Chondrocyte (in vitro differentiated cells): ENCODE results near the gene TLCD1. TPM values are rescaled to one million over a fixed set of nuclear protein-coding genes. Genes with fewer than 3 reads are reported as not detected.

Experiments
- DNase-seq: peaks from one replicate; pipeline ENCODE4 v3.0.0; 2021; ENCODE audit warnings: mixed read lengths, low spot score
- H3K27ac Mint-ChIP-seq: one replicate; pipeline ENCODE4 v1.8.0; 2021; ENCODE audit warnings: mild to moderate bottlenecking, moderate library complexity, mixed read lengths; ENCODE audit not compliant: unreplicated experiment
- H3K27me3 Mint-ChIP-seq: 2 replicates; pipeline ENCODE4 v1.8.0; 2021; ENCODE audit warnings: low read depth, mixed read lengths
- H3K36me3 Mint-ChIP-seq: 2 replicates; pipeline ENCODE4 v1.8.0; 2021; ENCODE audit warnings: low read depth, mixed read lengths
- H3K4me1 Mint-ChIP-seq: 2 replicates; pipeline ENCODE4 v1.8.0; 2021; ENCODE audit warnings: low read depth, mild to moderate bottlenecking, mixed read lengths
- H3K4me3 Mint-ChIP-seq: one replicate; pipeline ENCODE4 v1.8.0; 2021; ENCODE audit warnings: mild to moderate bottlenecking, moderate library complexity, mixed read lengths; ENCODE audit not compliant: unreplicated experiment
- H3K9me3 Mint-ChIP-seq: 2 replicates; pipeline ENCODE4 v1.8.0; 2021; ENCODE audit warnings: low read depth, mixed read lengths
- CTCF ChIP-seq: fragments of 200-600 bp; sonication (generic); IDR thresholded peaks from 2 replicates; pipeline ENCODE4 v1.5.0; 2021; ENCODE audit warnings: antibody characterized with exemption, mild to moderate bottlenecking, moderate library complexity
- total RNA-seq: library from RNA; stranded (reverse); gene quantifications from 3 replicates; pipeline ENCODE4 v1.2.1, GENCODE V29; 2021

TLCD1 gene
- total RNA-seq, 1 donor from 2014 or later: 12.9 TPM

GRCh38 chr17:28700830-28701492 is 25.1 kb downstream of the TLCD1 start:
- Mint-ChIP-seq H3K27ac (no peak overlapping the region), H3K9me3 (no peaks in the 10 kb centered on the region), H3K4me3 (no peak overlapping the region), H3K4me1 (no peaks in the 10 kb centered on the region), H3K36me3 (peaks cover 40% of the 10 kb centered on the region), H3K27me3 (no peaks in the 10 kb centered on the region)
- no peak for TF ChIP-seq CTCF
- DNase-seq: no peak

DNA sequence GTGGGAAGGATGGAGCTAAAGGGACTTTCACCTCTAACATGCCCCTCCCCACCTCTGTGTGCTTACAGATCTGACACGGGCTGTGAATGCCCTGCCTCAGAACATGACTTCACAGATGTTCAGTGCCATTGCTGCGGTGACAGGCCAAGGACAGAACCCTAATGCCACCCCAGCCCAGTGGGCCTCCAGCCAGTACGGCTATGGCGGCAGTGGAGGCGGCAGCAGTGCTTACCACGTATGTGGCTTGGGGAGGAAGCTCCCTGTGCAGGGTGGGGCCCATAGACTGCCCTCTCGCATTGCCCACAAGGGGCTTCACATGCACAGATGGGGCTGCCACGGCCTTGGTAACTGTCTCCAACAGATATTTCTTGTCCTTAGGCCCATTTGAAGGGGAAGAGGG is 25.8 kb downstream of the TLCD1 start:
- no peaks in the 10 kb centered on the region for H3K9me3 Mint-ChIP-seq
- H3K27me3 Mint-ChIP-seq: no peaks in the 10 kb centered on the region
- H3K27ac Mint-ChIP-seq: no peak overlapping the region
- no peak overlapping the region for H3K4me3 Mint-ChIP-seq
- DNase-seq: no peak
- no peaks in the 10 kb centered on the region for H3K4me1 Mint-ChIP-seq
- H3K36me3 Mint-ChIP-seq: peaks cover 41% of the 10 kb centered on the region
- no peak for TF ChIP-seq CTCF

DNA sequence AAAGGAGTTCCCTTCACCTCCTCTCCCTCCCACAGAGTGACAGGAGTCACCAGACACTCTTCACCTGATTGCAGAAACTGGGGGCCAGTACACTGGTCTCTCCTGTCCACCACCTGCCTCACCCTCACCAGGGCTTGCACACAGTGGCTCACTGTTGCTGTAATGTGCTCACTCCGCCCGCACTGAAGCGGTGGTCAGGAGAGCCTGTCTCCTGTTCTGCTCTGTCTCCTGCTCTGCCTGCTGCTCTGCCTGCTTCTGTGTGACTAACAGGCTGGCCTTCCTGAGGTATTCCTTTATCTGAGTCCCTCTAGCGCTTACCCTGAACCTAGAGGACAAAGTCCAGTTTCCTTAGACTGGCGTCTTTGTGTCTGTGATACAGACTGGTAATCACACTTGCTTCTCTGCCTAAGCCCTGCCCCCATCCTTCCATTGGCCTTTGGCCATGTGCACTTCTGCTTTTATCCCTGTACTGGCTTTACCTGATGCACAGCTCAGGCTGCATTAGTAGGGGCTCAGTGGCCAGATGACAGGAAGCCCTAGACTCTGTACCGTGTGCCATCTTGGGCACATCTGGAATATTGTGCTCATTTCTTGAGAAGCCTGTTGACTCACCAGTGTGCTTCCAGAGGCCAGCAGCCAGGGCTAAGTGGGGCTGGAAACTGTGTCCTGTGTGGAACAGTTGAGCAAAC is 27.6 kb downstream of the TLCD1 start:
- Mint-ChIP-seq H3K36me3 (peaks cover 49% of the 10 kb centered on the region), H3K9me3 (no peaks in the 10 kb centered on the region), H3K4me1 (no peaks in the 10 kb centered on the region), H3K4me3 (no peak overlapping the region), H3K27me3 (no peaks in the 10 kb centered on the region), H3K27ac (no peak overlapping the region)
- DNase-seq: no peak
- no peak for TF ChIP-seq CTCF

DNA sequence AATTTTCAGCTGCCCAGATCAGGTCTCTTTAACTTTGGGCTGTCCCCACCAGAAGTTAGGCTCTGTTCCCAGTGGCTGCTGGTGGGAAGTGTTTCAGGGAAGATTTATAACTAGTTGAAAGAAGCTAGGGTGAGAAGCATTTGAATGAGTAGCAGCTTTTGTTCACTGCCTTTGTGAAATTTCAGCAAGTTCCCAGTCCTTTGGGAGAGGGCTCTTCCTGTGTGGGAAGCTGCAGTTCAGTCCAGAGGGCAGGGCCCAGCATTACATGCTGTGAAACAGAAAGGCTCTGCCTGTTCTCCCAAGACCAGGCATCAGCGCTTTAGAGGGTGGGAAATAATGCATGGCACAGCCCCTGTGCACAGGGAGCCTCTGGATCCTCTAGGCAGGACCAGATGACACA is 32.2 kb downstream of the TLCD1 start:
- Mint-ChIP-seq H3K4me1 (no peaks in the 10 kb centered on the region), H3K9me3 (no peaks in the 10 kb centered on the region), H3K27ac (no peak overlapping the region), H3K4me3 (no peak overlapping the region), H3K36me3 (peaks cover 44% of the 10 kb centered on the region), H3K27me3 (no peaks in the 10 kb centered on the region)
- TF ChIP-seq CTCF: no peak
- no peak for DNase-seq

DNA sequence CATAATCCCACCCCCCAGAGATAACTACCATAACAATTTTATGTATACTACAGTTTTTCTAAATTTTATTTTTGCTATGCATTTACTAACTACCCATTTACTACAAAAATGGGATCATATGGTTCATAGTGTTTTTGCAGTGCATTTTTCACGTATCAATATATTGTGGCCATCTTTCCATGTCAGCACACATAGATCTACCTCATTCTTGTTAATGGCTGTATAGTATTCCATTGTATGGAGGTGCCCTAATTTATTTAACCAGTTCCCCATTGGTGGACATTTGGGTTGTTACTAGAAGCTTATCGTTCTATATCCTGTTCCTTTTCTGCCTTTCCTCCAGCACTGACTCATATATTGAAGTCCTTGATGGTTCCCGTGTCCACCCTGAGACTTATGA is 37.0 kb downstream of the TLCD1 start:
- no peaks in the 10 kb centered on the region for H3K27me3 Mint-ChIP-seq
- H3K4me3 Mint-ChIP-seq: no peak overlapping the region
- TF ChIP-seq CTCF: no peak
- H3K9me3 Mint-ChIP-seq: no peaks in the 10 kb centered on the region
- DNase-seq: no peak
- no peaks in the 10 kb centered on the region for H3K4me1 Mint-ChIP-seq
- H3K36me3 Mint-ChIP-seq: peaks cover 53% of the 10 kb centered on the region
- H3K27ac Mint-ChIP-seq: no peak overlapping the region
